HepG2 (cell line): ENCODE data around the gene PKIG. TPM values are rescaled to one million over a fixed set of nuclear protein-coding genes. Genes with fewer than 3 reads are reported as not detected.

ENCODE experiments used
- ARID2 ChIP-seq: sonication (generic); formaldehyde crosslinking; IDR thresholded peaks from 2 replicates; pipeline ENCODE4 v1.8.1; 2022; ENCODE audit warnings: mild to moderate bottlenecking, missing genetic modification reagents, borderline replicate concordance
- ATF3 ChIP-seq: sonication (generic); formaldehyde crosslinking; IDR thresholded peaks from 2 replicates; pipeline ENCODE4 v1.4.0; 2020; ENCODE audit warnings: missing genetic modification reagents
- CHD4 ChIP-seq: fragments of 200-600 bp; sonication (generic); IDR thresholded peaks from 2 replicates; pipeline ENCODE4 v1.7.0; 2017; ENCODE audit warnings: mild to moderate bottlenecking, low read length, borderline replicate concordance
- CSRNP1 ChIP-seq: sonication (generic); formaldehyde crosslinking; IDR thresholded peaks from 2 replicates; pipeline ENCODE4 v1.8.1; 2023; ENCODE audit warnings: mild to moderate bottlenecking, missing genetic modification reagents
- E2F5 ChIP-seq: sonication (generic); formaldehyde crosslinking; conservative IDR thresholded peaks from 2 replicates; pipeline ENCODE4 v1.4.0; 2020; ENCODE audit warnings: missing genetic modification reagents
- EHMT2 ChIP-seq: fragments of 200-600 bp; sonication (generic); IDR thresholded peaks from 2 replicates; pipeline ENCODE4 v1.7.0; 2017; ENCODE audit warnings: antibody characterized with exemption, low read depth, low read length, borderline replicate concordance
- ELF1 ChIP-seq: sonication (generic); formaldehyde crosslinking; IDR thresholded peaks from 2 replicates; pipeline ENCODE4 v1.4.0; 2020; ENCODE audit warnings: missing genetic modification reagents
- HDAC6 ChIP-seq: fragments of 200-600 bp; sonication (generic); IDR thresholded peaks from 2 replicates; pipeline ENCODE4 v1.7.0; 2017; ENCODE audit warnings: mild to moderate bottlenecking, antibody characterized with exemption, low read length, low read depth
- HNRNPK ChIP-seq: fragments of 200-400 bp; formaldehyde crosslinking; IDR thresholded peaks from 2 replicates; pipeline ENCODE4 v1.6.1; 2018; ENCODE audit warnings: low read length, low read depth, moderate library complexity, mild to moderate bottlenecking; ENCODE audit not compliant: poor library complexity, severe bottlenecking
- KMT2B ChIP-seq: IDR thresholded peaks from 2 replicates; pipeline ENCODE4 v1.6.1; 2016; ENCODE audit warnings: missing genetic modification reagents, missing compliant biosample characterization
- NAIF1 ChIP-seq: sonication (generic); formaldehyde crosslinking; IDR thresholded peaks from 2 replicates; pipeline ENCODE4 v1.5.0; 2020; ENCODE audit warnings: mild to moderate bottlenecking, missing genetic modification reagents, borderline replicate concordance
- PHF5A ChIP-seq: IDR thresholded peaks from one replicate; pipeline ENCODE4 v1.6.1; 2018; ENCODE audit warnings: low read depth, missing genetic modification reagents; ENCODE audit not compliant: unreplicated experiment
- SIX4 ChIP-seq: sonication (generic); formaldehyde crosslinking; IDR thresholded peaks from 2 replicates; pipeline ENCODE4 v1.4.0; 2020; ENCODE audit warnings: missing genetic modification reagents
- SNAI1 ChIP-seq: sonication (generic); formaldehyde crosslinking; IDR thresholded peaks from 2 replicates; pipeline ENCODE4 v1.5.0; 2020; ENCODE audit warnings: mild to moderate bottlenecking, missing genetic modification reagents, borderline replicate concordance
- SRSF4 ChIP-seq: fragments of 200-400 bp; formaldehyde crosslinking; IDR thresholded peaks from one replicate; pipeline ENCODE4 v1.6.1; 2018; ENCODE audit warnings: mild to moderate bottlenecking, low read depth, low read length, moderate library complexity; ENCODE audit not compliant: poor library complexity, severe bottlenecking
- STAT5B ChIP-seq: sonication (generic); formaldehyde crosslinking; IDR thresholded peaks from 2 replicates; pipeline ENCODE4 v1.4.0; 2020; ENCODE audit warnings: missing genetic modification reagents
- TEAD2 ChIP-seq: sonication (generic); formaldehyde crosslinking; IDR thresholded peaks from 2 replicates; pipeline ENCODE4 v1.9.0; 2021; ENCODE audit warnings: missing genetic modification reagents
- TMF1 ChIP-seq: sonication (generic); formaldehyde crosslinking; IDR thresholded peaks from 2 replicates; pipeline ENCODE4 v1.8.1; 2022; ENCODE audit warnings: low read depth, missing genetic modification reagents
- ZBTB1 ChIP-seq: sonication (generic); formaldehyde crosslinking; IDR thresholded peaks from 2 replicates; pipeline ENCODE4 v1.4.0; 2020; ENCODE audit warnings: missing genetic modification reagents, borderline replicate concordance
- ZMAT3 ChIP-seq: sonication (generic); formaldehyde crosslinking; conservative IDR thresholded peaks from 2 replicates; pipeline ENCODE4 v1.7.0; 2021; ENCODE audit warnings: missing genetic modification reagents
- ZNF331 ChIP-seq: sonication (generic); formaldehyde crosslinking; IDR thresholded peaks from 2 replicates; pipeline ENCODE4 v1.4.0; 2020; ENCODE audit warnings: missing genetic modification reagents
- ZNF333 ChIP-seq: sonication (generic); formaldehyde crosslinking; IDR thresholded peaks from 2 replicates; pipeline ENCODE4 v1.4.0; 2020; ENCODE audit warnings: mild to moderate bottlenecking, missing genetic modification reagents, borderline replicate concordance
- ZNF513 ChIP-seq: sonication (generic); formaldehyde crosslinking; conservative IDR thresholded peaks from 2 replicates; pipeline ENCODE4 v1.5.0; 2020; ENCODE audit warnings: missing genetic modification reagents
- ZNF569 ChIP-seq: sonication (generic); formaldehyde crosslinking; IDR thresholded peaks from 2 replicates; pipeline ENCODE4 v1.5.0; 2020; ENCODE audit warnings: mild to moderate bottlenecking, missing genetic modification reagents, moderate library complexity, borderline replicate concordance
- ZNF709 ChIP-seq: sonication (generic); formaldehyde crosslinking; IDR thresholded peaks from 2 replicates; pipeline ENCODE4 v1.5.0; 2020; ENCODE audit warnings: mild to moderate bottlenecking, missing genetic modification reagents
- ZSCAN12 ChIP-seq: sonication (generic); formaldehyde crosslinking; IDR thresholded peaks from 2 replicates; pipeline ENCODE4 v1.9.0; 2021; ENCODE audit warnings: mild to moderate bottlenecking, missing genetic modification reagents
- polyA plus RNA-seq, 8 experiments: library from polyadenylated mRNA; depleted of rRNA in 3 of 8; stranded (reverse) in 7 of 8; unstranded in 1 of 8; fragments of >200 nt; fragmentation: Illumina TruSeq in 4 of 8; extraction: Trizol in 4 of 8; gene quantifications; 2 replicates each; pipeline versions ENCODE4 v1.2.1 to v1.2.3, GENCODE V29; 2011 to 2016; ENCODE audit warnings: low read depth in 4 of 8, missing spikeins in 1 of 8, mixed read lengths in 1 of 8; ENCODE audit not compliant: insufficient read depth in 1 of 8
- total RNA-seq, 5 experiments: library from RNA; depleted of rRNA; stranded (reverse); fragments of >200 nt; fragmentation: Illumina TruSeq; extraction: Trizol; gene quantifications; 2 replicates each; pipeline ENCODE4 v1.2.3, GENCODE V29; 2016; ENCODE audit warnings: low read depth in 1 of 5

PKIG gene
- total and polyA plus RNA-seq, 2 of the 13 experiments (the other 11 are each of a cell fraction or from before 2014, with no cell fraction given): 30.8 to 44.5 TPM

GRCh38 chr20:44651684-44652423, 69.5 kb downstream of the PKIG start, which contains the start of gene ADA (continued):
- TF ChIP-seq ZNF331 (no peak), HDAC6 (no peak), HNRNPK (peak; percentile 30), STAT5B (CRISPR knock-in tag) (no peak), ARID2 (CRISPR knock-in tag) (peak; percentile 39; the same call in 1 of the 2 replicates), ZSCAN12 (CRISPR knock-in tag) (no peak), PHF5A (CRISPR knock-in tag) (no peak), KMT2B (peak; percentile 56; the same call in 1 of the 2 replicates), TEAD2 (CRISPR knock-in tag) (no peak), ELF1 (CRISPR knock-in tag) (peak; percentile 28; the same call in 1 of the 2 replicates), E2F5 (no peak), ZBTB1 (CRISPR knock-in tag) (no peak), SIX4 (no peak), ZNF513 (CRISPR knock-in tag) (no peak), CSRNP1 (peak; percentile 45; the same call in 1 of the 2 replicates), SRSF4 (no peak), ATF3 (CRISPR knock-in tag) (no peak), TMF1 (CRISPR knock-in tag) (0 out of 2 replicates have a peak, but pooled peaks have one; percentile 20), ZNF569 (CRISPR knock-in tag) (0 out of 2 replicates have a peak, but pooled peaks have one; percentile 48), CHD4 (0 out of 2 replicates have a peak, but pooled peaks have one; percentile 13), ZNF709 (peak; percentile 43; the same call in 1 of the 2 replicates), ZMAT3 (CRISPR knock-in tag) (peak; percentile 72; the same call in 1 of the 2 replicates), EHMT2 (no peak), NAIF1 (CRISPR knock-in tag) (no peak; the same call in 1 of the 2 replicates), SNAI1 (CRISPR knock-in tag) (no peak), ZNF333 (CRISPR knock-in tag) (0 out of 2 replicates have a peak, but pooled peaks have one; percentile 3)
